Stomach (tissue), 9 donors: ENCODE results near the gene APBA3. TPM values are rescaled to one million over a fixed set of nuclear protein-coding genes. Genes with fewer than 3 reads are reported as not detected.
A peak's percentile ranks its signal among the peaks of the same experiment; 100 is the strongest.

Experiments
- DNase-seq, 2 donors: peaks; one replicate each; pipeline versions ENCODE4 v3.0.0 to v3.0.0-alpha.2; 2013 to 2019
- H3K27ac ChIP-seq, 5 donors: fragments of 200-600 bp in 4 of 5; sonication (generic) in 4 of 5; one replicate each; pipeline ENCODE4 v1.5.1; 2013 to 2019; ENCODE audit warnings: mild to moderate bottlenecking in 1 of 5, moderate library complexity in 1 of 5
- H3K27me3 ChIP-seq, 3 donors: fragments of 200-600 bp; sonication (generic); one replicate each; pipeline ENCODE4 v1.5.1; 2017 to 2019; ENCODE audit warnings: mixed run types in 1 of 3
- H3K36me3 ChIP-seq, 4 donors: fragments of 200-600 bp; sonication (generic); 1 replicate in 3 of 4; 2 replicates in 1 of 4; pipeline ENCODE4 v1.5.1; 2016 to 2019
- H3K4me1 ChIP-seq, 4 donors: fragments of 200-600 bp; sonication (generic); one replicate each; pipeline ENCODE4 v1.5.1; 2016 to 2019
- H3K4me3 ChIP-seq, 4 donors: fragments of 200-600 bp; sonication (generic) in 3 of 4; one replicate each; pipeline ENCODE4 v1.5.1; 2016 to 2019; ENCODE audit warnings: mild to moderate bottlenecking in 1 of 4
- H3K9me3 ChIP-seq, 4 donors: fragments of 200-600 bp; sonication (generic); one replicate each; pipeline ENCODE4 v1.5.1; 2016 to 2019
- EP300 ChIP-seq: sonication (generic); formaldehyde crosslinking; IDR thresholded peaks from one replicate; pipeline ENCODE4 v1.6.1; 2017; ENCODE audit warnings: antibody characterized with exemption
- POLR2A ChIP-seq, 4 donors: fragments of 450-650 bp; IDR thresholded peaks; one replicate each; pipeline ENCODE4 v1.6.1; 2016; ENCODE audit warnings: antibody characterized with exemption in 4 of 4, control low read depth in 2 of 4, mild to moderate bottlenecking in 1 of 4, moderate library complexity in 1 of 4
- POLR2AphosphoS5 ChIP-seq, 3 donors: sonication (generic); formaldehyde crosslinking; IDR thresholded peaks; one replicate each; pipeline ENCODE4 v1.6.1; 2016; ENCODE audit warnings: antibody characterized with exemption in 3 of 3
- WGBS, 5 donors: extraction: QIAGEN DNeasy Blood & Tissue Kit in 3 of 5; methylation state at CpG; one replicate each; pipeline versions ENCODE4 v1.1.5 to v1.1.7; 2013 to 2018; 5-methylcytosine and 5-hydroxymethylcytosine counted together
- intact Hi-C: fragments of 100-400 bp; cut with DNase I; formaldehyde crosslinking; loops from one replicate; pipeline ENCODE4 v1.15.1; 2023; ENCODE audit warnings: low total_unique reads
- polyA plus RNA-seq, 3 donors: library from polyadenylated mRNA; stranded (reverse); fragments of 200-250 nt; gene quantifications; one replicate each; pipeline ENCODE4 v1.2.3, GENCODE V29; 2013
- total RNA-seq, 5 donors: library from RNA; depleted of rRNA; stranded (reverse); fragments of >200 nt; gene quantifications; one replicate each; pipeline versions ENCODE4 v1.1.0 to v1.2.3, GENCODE V29; 2014 to 2016
- TF ChIP-seq, protein P1 (sequence below), 7 experiments: fragments of 450-650 bp in 4 of 7; fragments of 200-600 bp in 3 of 7; sonication (generic) in 3 of 7; IDR thresholded peaks; one replicate each; pipeline ENCODE4 v1.5.1; 2016 to 2019; ENCODE audit warnings: antibody characterized with exemption in 7 of 7, control low read depth in 2 of 7, mild to moderate bottlenecking in 1 of 7
- donor health status: healthy with polysubstance abuse.
- donor health status: Bipolar disorder and iron deficiency.
- donor health status: healthy.

The APBA3 gene
- total and polyA plus RNA-seq, 8 donors: 9.4 to 111 (median 16.6) TPM

DNA sequence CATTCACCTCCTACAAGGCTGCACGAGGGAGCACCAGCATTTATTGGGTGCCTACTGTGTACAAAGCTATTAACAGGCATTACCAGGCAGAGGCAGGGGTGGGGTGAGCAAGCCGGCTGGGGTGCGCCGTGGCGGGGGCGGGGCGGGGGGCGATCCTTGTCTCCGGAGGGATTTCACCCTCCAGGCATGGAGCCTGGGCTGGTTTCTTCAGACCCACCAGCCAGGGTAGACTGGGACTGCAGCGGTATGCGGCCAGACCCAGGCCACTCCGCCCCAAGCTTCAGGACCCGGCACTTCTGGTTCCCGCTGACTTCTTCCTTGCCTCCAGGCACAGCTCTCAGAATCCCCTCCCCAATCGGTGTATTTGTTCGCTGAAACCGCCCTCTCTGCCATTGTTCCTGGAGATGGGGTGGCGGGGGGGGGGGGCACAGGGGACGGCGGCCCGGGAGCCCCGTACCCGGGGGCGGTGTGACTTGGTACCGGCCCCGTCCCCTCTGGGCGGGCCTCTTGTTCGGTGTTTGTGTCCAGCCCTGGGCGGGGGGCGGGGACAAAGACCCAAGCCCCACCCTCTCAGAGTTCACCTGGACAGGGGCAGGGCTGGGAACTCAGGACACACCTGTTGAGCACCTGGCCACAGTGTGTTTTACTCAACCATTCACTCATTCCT lies 38.9 kb downstream of the APBA3 start:
- H3K36me3 ChIP-seq: no peaks in the 10 kb centered on the region
- TF ChIP-seq EP300: no peak
- TF ChIP-seq POLR2AphosphoS5 (IDR thresholded peaks at IDR 0.05): peak in 2 of 3 donors; percentile 7 to 35
- H3K27me3 ChIP-seq: peaks cover 0 to 68% (median 36%) of the 10 kb centered on the region in 3 donors
- peaks cover 4 to 82% (median 56%) of the 10 kb centered on the region in 4 donors for H3K4me1 ChIP-seq
- intact Hi-C loops: no loop called here
- no peaks in the 10 kb centered on the region for H3K9me3 ChIP-seq
- WGBS, 5 donors: 1 to 4% (median 3%) methylated on average over 17 to 30 of the region's 30 CpGs
- peak overlapping the region; percentile 78 to 88 (median 86) for H3K27ac ChIP-seq
- DNase-seq: peak; percentile 86 to 93
- peak overlapping the region; percentile 44 to 57 (median 49) for H3K4me3 ChIP-seq

DNA sequence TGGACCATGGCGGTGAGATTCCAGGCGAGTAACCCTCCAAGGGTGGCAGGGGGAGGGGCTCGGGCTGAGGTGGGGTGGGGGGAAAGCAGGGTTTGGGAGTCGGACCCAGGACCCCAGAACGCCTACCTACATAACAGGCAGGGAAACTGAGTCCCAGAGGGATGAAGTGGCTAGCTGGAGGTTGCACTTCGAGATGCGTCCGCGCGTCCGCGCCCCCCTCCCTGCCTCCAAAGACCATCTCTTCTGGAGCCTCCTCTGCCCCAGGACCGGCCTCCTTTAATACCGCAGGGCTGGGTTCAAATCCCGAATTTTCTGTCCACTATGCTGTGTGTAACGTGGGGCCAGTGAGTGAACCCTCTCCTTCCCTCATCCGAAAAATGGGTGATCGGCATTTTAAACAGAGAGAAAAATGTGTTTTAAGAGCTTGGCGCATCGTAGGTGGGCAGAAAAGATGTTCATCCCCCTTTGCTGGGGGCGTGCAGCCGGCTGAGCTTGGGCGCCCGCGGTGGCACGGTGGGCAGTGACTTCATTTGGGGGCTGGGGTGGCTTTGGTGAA lies 39.5 kb downstream of the APBA3 start:
- 2 to 7% (median 2%) methylated on average over 17 to 26 of the region's 26 CpGs for WGBS, 5 donors
- TF ChIP-seq POLR2AphosphoS5 (IDR thresholded peaks at IDR 0.05) (no peak), EP300 (no peak), POLR2A (IDR thresholded peaks at IDR 0.05) (no peak)
- TF ChIP-seq, protein P1, sequence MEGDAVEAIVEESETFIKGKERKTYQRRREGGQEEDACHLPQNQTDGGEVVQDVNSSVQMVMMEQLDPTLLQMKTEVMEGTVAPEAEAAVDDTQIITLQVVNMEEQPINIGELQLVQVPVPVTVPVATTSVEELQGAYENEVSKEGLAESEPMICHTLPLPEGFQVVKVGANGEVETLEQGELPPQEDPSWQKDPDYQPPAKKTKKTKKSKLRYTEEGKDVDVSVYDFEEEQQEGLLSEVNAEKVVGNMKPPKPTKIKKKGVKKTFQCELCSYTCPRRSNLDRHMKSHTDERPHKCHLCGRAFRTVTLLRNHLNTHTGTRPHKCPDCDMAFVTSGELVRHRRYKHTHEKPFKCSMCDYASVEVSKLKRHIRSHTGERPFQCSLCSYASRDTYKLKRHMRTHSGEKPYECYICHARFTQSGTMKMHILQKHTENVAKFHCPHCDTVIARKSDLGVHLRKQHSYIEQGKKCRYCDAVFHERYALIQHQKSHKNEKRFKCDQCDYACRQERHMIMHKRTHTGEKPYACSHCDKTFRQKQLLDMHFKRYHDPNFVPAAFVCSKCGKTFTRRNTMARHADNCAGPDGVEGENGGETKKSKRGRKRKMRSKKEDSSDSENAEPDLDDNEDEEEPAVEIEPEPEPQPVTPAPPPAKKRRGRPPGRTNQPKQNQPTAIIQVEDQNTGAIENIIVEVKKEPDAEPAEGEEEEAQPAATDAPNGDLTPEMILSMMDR (IDR thresholded peaks at IDR 0.05): no peak
- no peaks in the 10 kb centered on the region for H3K9me3 ChIP-seq
- peaks cover 4 to 76% (median 56%) of the 10 kb centered on the region in 4 donors for H3K4me1 ChIP-seq
- H3K4me3 ChIP-seq: peak overlapping the region; percentile 44 to 57 (median 49)
- DNase-seq: no peak
- peaks cover 0 to 68% (median 36%) of the 10 kb centered on the region in 3 donors for H3K27me3 ChIP-seq
- intact Hi-C loops: no loop called here
- peak overlapping the region; percentile 78 to 88 (median 86) for H3K27ac ChIP-seq
- H3K36me3 ChIP-seq: no peaks in the 10 kb centered on the region

DNA sequence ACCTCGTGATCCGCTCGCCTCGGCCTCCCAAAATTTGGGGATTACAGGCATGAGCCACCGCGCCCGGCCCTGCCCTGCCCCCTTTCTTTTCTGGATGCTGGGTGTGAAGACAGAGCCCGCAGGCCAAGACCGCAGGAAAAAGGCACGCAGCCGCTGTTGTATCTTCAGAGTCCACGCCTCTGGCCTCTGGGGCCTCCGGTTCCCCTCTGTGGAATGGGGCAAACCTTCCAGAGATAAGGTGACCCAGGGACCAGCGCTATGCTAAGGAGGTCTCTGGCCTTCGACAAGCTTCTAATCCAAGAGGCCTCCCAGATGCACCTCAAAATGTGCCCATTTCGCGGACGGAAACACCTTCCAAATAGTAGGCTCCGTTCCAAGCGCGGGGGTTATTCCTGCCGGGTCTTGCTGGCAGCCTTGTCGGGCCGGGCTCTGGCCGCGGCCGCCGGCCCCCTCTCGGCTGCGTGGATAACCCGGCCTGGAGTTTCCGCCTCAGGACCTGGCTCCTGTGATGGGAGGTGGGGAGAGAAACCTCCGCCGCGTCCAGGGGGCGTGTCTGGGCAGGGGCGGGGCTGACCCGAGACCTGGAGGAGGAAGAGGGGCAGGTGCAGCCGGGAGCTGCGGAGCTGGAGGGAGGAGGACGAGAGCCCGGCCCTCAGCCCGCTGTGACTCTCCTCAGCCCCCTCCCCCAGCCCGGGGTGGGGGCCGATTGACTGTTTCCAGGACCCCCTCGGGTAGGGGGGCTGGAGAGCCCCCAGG lies 40.2 kb downstream of the APBA3 start:
- H3K27ac ChIP-seq: peak overlapping the region; percentile 78 to 88 (median 86)
- WGBS, 5 donors: 12 to 21% (median 14%) methylated on average over 33 to 46 of the region's 46 CpGs

DNA sequence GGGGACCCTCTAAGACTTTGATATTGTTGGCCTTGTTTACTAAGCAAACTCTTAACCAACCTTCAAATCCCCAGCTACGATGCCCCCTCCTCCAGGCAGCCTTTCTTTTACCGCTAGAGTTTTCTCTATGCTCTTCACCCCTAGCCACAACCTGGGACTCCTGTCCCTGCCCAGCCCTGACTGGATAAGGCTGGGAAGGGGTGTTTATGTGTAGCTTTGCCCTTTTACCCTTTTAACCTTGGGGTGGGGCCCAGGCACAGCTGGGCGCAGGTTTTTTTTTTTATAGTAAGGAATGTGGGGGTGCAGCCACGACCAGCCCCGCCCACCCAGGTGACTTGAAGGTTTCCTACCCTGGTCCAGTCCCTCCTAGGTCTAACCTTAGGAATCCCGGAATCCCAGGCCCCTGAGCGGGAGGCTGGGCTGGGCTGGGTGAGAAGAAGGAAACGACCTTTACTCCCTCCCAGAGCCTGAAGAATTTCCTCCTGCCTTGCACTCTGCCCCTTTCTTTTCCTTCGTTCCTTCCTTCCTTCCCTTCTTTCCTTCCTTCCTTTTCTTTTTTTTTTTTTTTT lies 41.1 kb downstream of the APBA3 start:
- H3K36me3 ChIP-seq: no peaks in the 10 kb centered on the region
- H3K4me1 ChIP-seq: peaks cover 4 to 73% (median 48%) of the 10 kb centered on the region in 4 donors
- H3K27me3 ChIP-seq: peaks cover 0 to 61% (median 36%) of the 10 kb centered on the region in 3 donors
- peak; percentile 81 to 90 for DNase-seq
- peak overlapping the region; percentile 78 to 88 (median 86) for H3K27ac ChIP-seq
- 10 to 20% (median 17%) methylated on average over 9 of the region's 9 CpGs for WGBS, 5 donors
- H3K4me3 ChIP-seq: peak overlapping the region in 1 of 4 donors; percentile 3
- TF ChIP-seq, protein P1 (IDR thresholded peaks at IDR 0.05): no peak
- TF ChIP-seq POLR2AphosphoS5 (IDR thresholded peaks at IDR 0.05): peak in 1 of 3 donors; percentile 45
- intact Hi-C loops: no loop called here
- H3K9me3 ChIP-seq: no peaks in the 10 kb centered on the region

More for the DNA sequence above, 40.2 kb downstream of the APBA3 start:
- H3K36me3 ChIP-seq: no peaks in the 10 kb centered on the region
- peak; percentile 97 to 98 for DNase-seq
- TF ChIP-seq, protein P1 (IDR thresholded peaks at IDR 0.05): peak in 1 of 7 experiments; percentile 29
- peak; percentile 58 to 92 (median 86) for TF ChIP-seq POLR2AphosphoS5 (IDR thresholded peaks at IDR 0.05)
- TF ChIP-seq EP300: no peak
- peak in 2 of 4 donors; percentile 38 to 62 for TF ChIP-seq POLR2A (IDR thresholded peaks at IDR 0.05)
- no peaks in the 10 kb centered on the region for H3K9me3 ChIP-seq
- peak overlapping the region; percentile 44 to 57 (median 49) for H3K4me3 ChIP-seq
- H3K27me3 ChIP-seq: peaks cover 0 to 68% (median 36%) of the 10 kb centered on the region in 3 donors
- intact Hi-C loops: no loop called here
- H3K4me1 ChIP-seq: peaks cover 4 to 76% (median 54%) of the 10 kb centered on the region in 4 donors
